Measurements from ENCODE around the gene GMPR. TPM values are rescaled to one million over a fixed set of nuclear protein-coding genes. Genes with fewer than 3 reads are reported as not detected.

The GMPR gene
- total and polyA plus RNA-seq, 2 donors (not counting 3 experiments of a cell fraction or from before 2014, with no cell fraction given) = 36.3 to 64.0 TPM

DNA sequence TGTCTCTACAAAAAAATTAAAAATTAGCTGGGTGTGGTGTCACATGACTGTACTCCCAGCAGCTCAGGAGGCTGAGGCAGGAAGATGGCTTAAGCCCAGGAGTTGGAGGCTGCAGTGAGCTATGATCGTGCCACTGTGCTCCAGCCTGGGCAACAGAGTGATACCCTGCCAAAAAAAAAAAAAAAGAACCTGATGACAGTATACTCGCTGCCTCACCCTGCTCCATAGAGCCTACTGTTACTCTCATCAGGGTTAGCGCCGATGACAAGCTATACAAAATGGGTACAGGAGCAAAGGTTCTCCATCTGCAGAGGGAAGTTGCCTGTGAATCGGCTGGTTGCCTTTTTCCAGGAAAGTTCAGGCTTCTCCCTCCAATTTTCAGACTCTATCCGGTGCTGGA lies 53.4 kb downstream of the GMPR start:
- H3K9me1 ChIP-seq (replicated peaks; ENCODE audit: control insufficient read depth, extremely low read depth, insufficient read depth, low read length) = no peaks in the 10 kb centered on the region
- intact Hi-C loops (cut with micrococcal nuclease) = no loop called here
- CTCF ChIA-PET = interaction anchor here (1.9 kb wide), 1 partner anchor 12 kb away, joined by 4 read pairs; no protein-coding TSS in a partner anchor
- no peak overlapping the region for H3K27ac ChIP-seq (ENCODE audit: insufficient read depth, low read depth, low read length)
- H3K79me2 ChIP-seq (ENCODE audit: control insufficient read depth, insufficient read depth, low read length) = no peaks in the 10 kb centered on the region
- FAIRE-seq (no peak), DNase-seq (ENCODE audit: low read depth, low spot score) (no peak)
- H2AFZ ChIP-seq (ENCODE audit: low read depth, low read length) = no peak overlapping the region
- no peaks in the 10 kb centered on the region for H3K27me3 ChIP-seq (ENCODE audit: control insufficient read depth in 2 of 2, insufficient read depth in 2 of 2, low read length in 2 of 2)
- H3K4me1 ChIP-seq (ENCODE audit: control insufficient read depth, extremely low read depth, insufficient read depth, low read length) = no peaks in the 10 kb centered on the region
- TF ChIP-seq MYC (IDR thresholded peaks at IDR 0.05; ENCODE audit: low read depth, low read length) (no peak), GATA2 (IDR thresholded peaks at IDR 0.05; ENCODE audit: insufficient read depth, insufficient read length, low read depth, low read length) (no peak), FOS (IDR thresholded peaks at IDR 0.05; ENCODE audit: borderline replicate concordance, insufficient read depth, low read length) (no peak), POLR2A (IDR thresholded peaks at IDR 0.05; ENCODE audit: low read depth, low read length) (no peak), JUN (IDR thresholded peaks at IDR 0.05; ENCODE audit: borderline replicate concordance, insufficient read depth, insufficient read length, low read depth) (no peak), EZH2 (IDR thresholded peaks at IDR 0.05; ENCODE audit: borderline replicate concordance, low read depth, low read length, severe bottlenecking) (no peak), POLR2AphosphoS5 (IDR thresholded peaks at IDR 0.05; ENCODE audit: insufficient read depth, low read depth, low read length) (no peak)
- TF ChIP-seq, protein P1, sequence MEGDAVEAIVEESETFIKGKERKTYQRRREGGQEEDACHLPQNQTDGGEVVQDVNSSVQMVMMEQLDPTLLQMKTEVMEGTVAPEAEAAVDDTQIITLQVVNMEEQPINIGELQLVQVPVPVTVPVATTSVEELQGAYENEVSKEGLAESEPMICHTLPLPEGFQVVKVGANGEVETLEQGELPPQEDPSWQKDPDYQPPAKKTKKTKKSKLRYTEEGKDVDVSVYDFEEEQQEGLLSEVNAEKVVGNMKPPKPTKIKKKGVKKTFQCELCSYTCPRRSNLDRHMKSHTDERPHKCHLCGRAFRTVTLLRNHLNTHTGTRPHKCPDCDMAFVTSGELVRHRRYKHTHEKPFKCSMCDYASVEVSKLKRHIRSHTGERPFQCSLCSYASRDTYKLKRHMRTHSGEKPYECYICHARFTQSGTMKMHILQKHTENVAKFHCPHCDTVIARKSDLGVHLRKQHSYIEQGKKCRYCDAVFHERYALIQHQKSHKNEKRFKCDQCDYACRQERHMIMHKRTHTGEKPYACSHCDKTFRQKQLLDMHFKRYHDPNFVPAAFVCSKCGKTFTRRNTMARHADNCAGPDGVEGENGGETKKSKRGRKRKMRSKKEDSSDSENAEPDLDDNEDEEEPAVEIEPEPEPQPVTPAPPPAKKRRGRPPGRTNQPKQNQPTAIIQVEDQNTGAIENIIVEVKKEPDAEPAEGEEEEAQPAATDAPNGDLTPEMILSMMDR (IDR thresholded peaks at IDR 0.05; ENCODE audit: extremely low read depth in 1 of 2, insufficient read depth in 1 of 2, low read depth in 1 of 2, low read length in 2 of 2) = no peak
- TF ChIP-seq, protein P2, sequence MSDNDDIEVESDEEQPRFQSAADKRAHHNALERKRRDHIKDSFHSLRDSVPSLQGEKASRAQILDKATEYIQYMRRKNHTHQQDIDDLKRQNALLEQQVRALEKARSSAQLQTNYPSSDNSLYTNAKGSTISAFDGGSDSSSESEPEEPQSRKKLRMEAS (IDR thresholded peaks at IDR 0.05; ENCODE audit: insufficient read depth, insufficient read length) = no peak
- BruUV-seq (replicated peaks) = no TSS peak
- no peaks in the 10 kb centered on the region for H4K20me1 ChIP-seq (replicated peaks; ENCODE audit: control insufficient read depth, extremely low read depth, insufficient read depth, low read length)
- no peak overlapping the region for H3K4me2 ChIP-seq (ENCODE audit: insufficient read depth, low read length)
- dilution Hi-C loops (cut with MboI; ENCODE audit: extremely low pct_ligation_motif_present, low sequenced_read_pairs) = no loop called here
- POLR2A ChIA-PET = no interaction called here
- H3K9ac ChIP-seq (replicated peaks; ENCODE audit: extremely low read depth, insufficient read depth, low read length) = no peak overlapping the region
- no peaks in the 10 kb centered on the region for H3K9me3 ChIP-seq (replicated peaks; ENCODE audit: control insufficient read depth, insufficient read depth, low read length)
- peaks cover 0 to 22% of the 10 kb centered on the region in 2 experiments for H3K36me3 ChIP-seq (ENCODE audit: control insufficient read depth in 2 of 2, extremely low read depth in 1 of 2, insufficient read depth in 2 of 2, low read length in 2 of 2)
- H3K4me3 ChIP-seq (replicated peaks in 1 of 3; ENCODE audit: insufficient read depth in 1 of 3, low read depth in 1 of 3, low read length in 3 of 3) = no peak overlapping the region

Measured in endothelial cell of umbilical vein (primary cell).